Measurements from ENCODE around the gene GOSR2. TPM values are rescaled to one million over a fixed set of nuclear protein-coding genes. Genes with fewer than 3 reads are reported as not detected.

Gene GOSR2
- total and polyA plus RNA-seq, 2 donors (not counting 3 experiments of a cell fraction or from before 2014, with no cell fraction given) = 48.6 to 54.7 TPM

GRCh38 chr17:46925185-46925868 lies 2.4 kb downstream of the GOSR2 start:
- H3K36me3 ChIP-seq (ENCODE audit: control insufficient read depth in 2 of 2, extremely low read depth in 1 of 2, insufficient read depth in 2 of 2, low read length in 2 of 2) = no peaks in the 10 kb centered on the region
- H2AFZ ChIP-seq (ENCODE audit: low read depth, low read length) = no peak overlapping the region
- BruUV-seq (replicated peaks) = no TSS peak
- FAIRE-seq = no peak
- peaks cover 37% of the 10 kb centered on the region for H3K4me1 ChIP-seq (ENCODE audit: control insufficient read depth, extremely low read depth, insufficient read depth, low read length)
- no peaks in the 10 kb centered on the region for H3K9me1 ChIP-seq (replicated peaks; ENCODE audit: control insufficient read depth, extremely low read depth, insufficient read depth, low read length)
- H3K9me3 ChIP-seq (replicated peaks; ENCODE audit: control insufficient read depth, insufficient read depth, low read length) = no peaks in the 10 kb centered on the region
- TF ChIP-seq FOS (IDR thresholded peaks at IDR 0.05; ENCODE audit: borderline replicate concordance, insufficient read depth, low read length) (no peak), EZH2 (IDR thresholded peaks at IDR 0.05; ENCODE audit: borderline replicate concordance, low read depth, low read length, severe bottlenecking) (no peak), GATA2 (IDR thresholded peaks at IDR 0.05; ENCODE audit: insufficient read depth, insufficient read length, low read depth, low read length) (no peak), JUN (IDR thresholded peaks at IDR 0.05; ENCODE audit: borderline replicate concordance, insufficient read depth, insufficient read length, low read depth) (no peak), POLR2A (IDR thresholded peaks at IDR 0.05; ENCODE audit: low read depth, low read length) (no peak), MYC (IDR thresholded peaks at IDR 0.05; ENCODE audit: low read depth, low read length) (no peak), POLR2AphosphoS5 (IDR thresholded peaks at IDR 0.05; ENCODE audit: insufficient read depth, low read depth, low read length) (no peak)
- TF ChIP-seq, protein P1, sequence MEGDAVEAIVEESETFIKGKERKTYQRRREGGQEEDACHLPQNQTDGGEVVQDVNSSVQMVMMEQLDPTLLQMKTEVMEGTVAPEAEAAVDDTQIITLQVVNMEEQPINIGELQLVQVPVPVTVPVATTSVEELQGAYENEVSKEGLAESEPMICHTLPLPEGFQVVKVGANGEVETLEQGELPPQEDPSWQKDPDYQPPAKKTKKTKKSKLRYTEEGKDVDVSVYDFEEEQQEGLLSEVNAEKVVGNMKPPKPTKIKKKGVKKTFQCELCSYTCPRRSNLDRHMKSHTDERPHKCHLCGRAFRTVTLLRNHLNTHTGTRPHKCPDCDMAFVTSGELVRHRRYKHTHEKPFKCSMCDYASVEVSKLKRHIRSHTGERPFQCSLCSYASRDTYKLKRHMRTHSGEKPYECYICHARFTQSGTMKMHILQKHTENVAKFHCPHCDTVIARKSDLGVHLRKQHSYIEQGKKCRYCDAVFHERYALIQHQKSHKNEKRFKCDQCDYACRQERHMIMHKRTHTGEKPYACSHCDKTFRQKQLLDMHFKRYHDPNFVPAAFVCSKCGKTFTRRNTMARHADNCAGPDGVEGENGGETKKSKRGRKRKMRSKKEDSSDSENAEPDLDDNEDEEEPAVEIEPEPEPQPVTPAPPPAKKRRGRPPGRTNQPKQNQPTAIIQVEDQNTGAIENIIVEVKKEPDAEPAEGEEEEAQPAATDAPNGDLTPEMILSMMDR (IDR thresholded peaks at IDR 0.05; ENCODE audit: extremely low read depth in 1 of 2, insufficient read depth in 1 of 2, low read depth in 1 of 2, low read length in 2 of 2) = no peak
- TF ChIP-seq, protein P2, sequence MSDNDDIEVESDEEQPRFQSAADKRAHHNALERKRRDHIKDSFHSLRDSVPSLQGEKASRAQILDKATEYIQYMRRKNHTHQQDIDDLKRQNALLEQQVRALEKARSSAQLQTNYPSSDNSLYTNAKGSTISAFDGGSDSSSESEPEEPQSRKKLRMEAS (IDR thresholded peaks at IDR 0.05; ENCODE audit: insufficient read depth, insufficient read length) = no peak
- ChIA-PET POLR2A (no interaction called here), CTCF (no interaction called here)
- H3K27me3 ChIP-seq (ENCODE audit: control insufficient read depth in 2 of 2, insufficient read depth in 2 of 2, low read length in 2 of 2) = no peaks in the 10 kb centered on the region
- intact Hi-C loops (cut with micrococcal nuclease) = no loop called here
- H3K9ac ChIP-seq (replicated peaks; ENCODE audit: extremely low read depth, insufficient read depth, low read length) = no peak overlapping the region
- H3K4me3 ChIP-seq (replicated peaks in 1 of 3; ENCODE audit: insufficient read depth in 1 of 3, low read depth in 1 of 3, low read length in 3 of 3) = no peak overlapping the region
- DNase-seq (ENCODE audit: low read depth, low spot score) = no peak
- dilution Hi-C loops (cut with MboI; ENCODE audit: extremely low pct_ligation_motif_present, low sequenced_read_pairs) = no loop called here
- H4K20me1 ChIP-seq (replicated peaks; ENCODE audit: control insufficient read depth, extremely low read depth, insufficient read depth, low read length) = peaks cover 3% of the 10 kb centered on the region
- H3K79me2 ChIP-seq (ENCODE audit: control insufficient read depth, insufficient read depth, low read length) = peaks cover 66% of the 10 kb centered on the region
- no peak overlapping the region for H3K27ac ChIP-seq (ENCODE audit: insufficient read depth, low read depth, low read length)
- H3K4me2 ChIP-seq (ENCODE audit: insufficient read depth, low read length) = no peak overlapping the region
